Stomach (tissue), 4 donors: Measurements from ENCODE around the gene STKLD1.

ENCODE experiments used
- CTCF ChIP-seq, 7 experiments: fragments of 450-650 bp in 4 of 7; fragments of 200-600 bp in 3 of 7; sonication (generic) in 3 of 7; IDR thresholded peaks; one replicate each; pipeline ENCODE4 v1.5.1; 2016 to 2019; ENCODE audit warnings: antibody characterized with exemption in 7 of 7, control low read depth in 2 of 7, mild to moderate bottlenecking in 1 of 7
- EP300 ChIP-seq: sonication (generic); formaldehyde crosslinking; IDR thresholded peaks from one replicate; pipeline ENCODE4 v1.6.1; 2017; ENCODE audit warnings: antibody characterized with exemption

- no peak for TF ChIP-seq CTCF (IDR thresholded peaks at IDR 0.05)
- TF ChIP-seq EP300 = no peak
Observed at GRCh38 chr9:133371261-133371711, 4.9 kb upstream of the STKLD1 start.
